UCSD-AML1 (cell line): ENCODE measurements around the gene FRMD5.

ENCODE experiments used
- DNase-seq: peaks from one replicate; lab custom pipeline; 2025; ENCODE audit not compliant: unreplicated experiment; lab: John Stamatoyannopoulos, UW

FRMD5 gene

GRCh38 chr15:44163370-44163769 lies 31.7 kb downstream of the FRMD5 start:
- DNase-seq = no peak

DNA sequence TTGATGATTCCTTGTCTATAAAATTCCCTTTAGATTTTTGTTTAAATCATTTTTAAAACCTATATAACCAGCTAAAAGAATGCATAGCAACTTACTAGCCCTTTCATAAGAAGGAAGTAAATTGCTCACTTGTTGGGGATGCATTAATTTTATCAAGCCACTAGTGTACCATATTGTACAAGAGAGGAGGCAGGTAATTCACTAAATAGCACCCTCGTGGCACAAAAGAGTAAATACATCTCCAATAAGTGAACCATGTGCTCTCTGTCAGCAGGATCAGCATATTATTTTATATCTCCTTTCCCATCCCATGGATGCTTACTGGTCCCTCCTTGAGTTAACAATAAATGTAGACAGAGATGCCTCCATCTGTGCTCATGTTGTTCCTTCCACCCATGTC lies 34.3 kb downstream of the FRMD5 start:
- DNase-seq = no peak

- DNase-seq = no peak
These were observed 35.6 kb downstream of the FRMD5 start for GRCh38 chr15:44159492-44159891.

- DNase-seq = no peak
These were observed 37.0 kb downstream of the FRMD5 start for GRCh38 chr15:44158111-44158510.

- DNase-seq = no peak
These were observed 37.4 kb downstream of the FRMD5 start for GRCh38 chr15:44157679-44158078.

DNA sequence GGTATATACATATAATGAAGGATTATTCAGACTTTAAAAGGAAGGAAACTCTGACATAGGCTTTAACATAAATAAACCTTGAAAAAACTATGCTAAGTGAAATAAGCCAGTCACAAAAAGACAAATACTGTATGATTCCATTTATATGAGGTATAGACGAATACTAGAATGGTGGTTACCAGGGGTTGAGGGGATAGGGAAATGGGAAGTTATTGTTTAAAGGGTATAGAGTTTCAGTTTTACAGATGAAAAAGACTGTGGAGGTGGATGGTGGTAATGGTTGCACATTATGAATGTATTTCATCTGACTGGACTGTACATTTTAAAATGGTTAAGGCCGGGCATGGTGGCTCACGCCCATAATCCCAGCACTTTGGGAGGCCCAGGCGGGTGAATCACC lies 41.7 kb downstream of the FRMD5 start:
- no peak for DNase-seq

- no peak for DNase-seq
These were observed 45.8 kb downstream of the FRMD5 start for GRCh38 chr15:44149224-44149623.

DNA sequence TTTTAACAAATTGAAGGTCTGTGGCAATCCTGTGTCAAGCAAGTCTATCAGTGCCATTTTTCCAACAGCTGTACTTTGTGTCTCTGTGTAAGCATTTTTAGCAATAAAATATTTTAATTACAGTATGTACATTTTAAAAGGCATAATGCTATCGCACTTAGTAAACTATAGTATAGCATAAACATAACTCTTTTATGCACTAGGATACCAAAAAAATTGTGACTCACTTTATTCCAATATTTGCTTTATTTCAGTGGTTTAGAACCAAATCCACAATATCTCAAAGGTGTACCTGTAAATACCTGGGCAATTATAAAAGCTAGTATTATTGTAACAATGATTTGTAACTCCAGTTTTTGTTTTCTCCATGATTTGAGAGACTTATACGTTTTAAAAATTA lies 46.5 kb downstream of the FRMD5 start:
- DNase-seq = no peak

- no peak for DNase-seq
These were observed 47.4 kb downstream of the FRMD5 start for GRCh38 chr15:44147636-44148035.

DNA sequence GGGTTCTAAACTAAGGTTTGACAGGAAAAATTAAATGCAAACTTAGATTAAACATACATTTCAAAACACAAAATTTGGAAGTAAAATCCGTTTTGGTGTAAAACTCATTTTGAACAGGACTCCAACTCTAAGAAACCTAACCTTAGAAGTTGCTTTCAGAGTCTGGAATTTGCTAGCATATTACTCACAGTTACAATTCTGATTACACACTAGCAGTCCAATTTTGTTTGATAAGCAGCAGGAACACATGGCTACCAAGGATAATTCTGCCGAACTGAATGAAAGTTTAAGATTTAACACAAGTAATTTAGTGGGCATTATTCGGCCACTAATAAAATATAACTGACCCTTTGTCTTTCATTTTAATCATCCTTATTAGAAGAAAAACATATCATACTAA lies 49.6 kb downstream of the FRMD5 start:
- no peak for DNase-seq

GRCh38 chr15:44144992-44145391 lies 50.1 kb downstream of the FRMD5 start:
- DNase-seq = no peak

DNA sequence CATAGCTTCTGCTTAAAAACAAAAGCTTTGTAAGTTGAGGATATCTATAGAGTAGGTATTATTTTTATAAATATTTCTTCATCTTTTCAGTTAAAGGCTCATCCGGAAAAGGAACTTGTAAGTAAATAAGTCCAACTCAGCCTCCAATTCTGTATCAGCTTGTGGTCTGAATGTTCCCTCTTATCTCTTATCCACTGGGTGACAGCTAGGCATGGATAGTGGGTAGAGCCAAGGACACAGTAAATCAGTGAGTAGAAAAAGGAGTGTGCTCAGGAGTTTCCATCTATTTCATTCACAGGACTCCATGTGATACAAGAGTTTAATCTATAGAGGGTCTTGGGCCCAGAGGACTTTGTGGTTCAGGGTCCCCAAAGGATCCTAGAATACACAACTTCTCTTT lies 50.9 kb downstream of the FRMD5 start:
- no peak for DNase-seq

- DNase-seq = no peak
These were observed 57.3 kb downstream of the FRMD5 start for GRCh38 chr15:44137750-44138149.

DNA sequence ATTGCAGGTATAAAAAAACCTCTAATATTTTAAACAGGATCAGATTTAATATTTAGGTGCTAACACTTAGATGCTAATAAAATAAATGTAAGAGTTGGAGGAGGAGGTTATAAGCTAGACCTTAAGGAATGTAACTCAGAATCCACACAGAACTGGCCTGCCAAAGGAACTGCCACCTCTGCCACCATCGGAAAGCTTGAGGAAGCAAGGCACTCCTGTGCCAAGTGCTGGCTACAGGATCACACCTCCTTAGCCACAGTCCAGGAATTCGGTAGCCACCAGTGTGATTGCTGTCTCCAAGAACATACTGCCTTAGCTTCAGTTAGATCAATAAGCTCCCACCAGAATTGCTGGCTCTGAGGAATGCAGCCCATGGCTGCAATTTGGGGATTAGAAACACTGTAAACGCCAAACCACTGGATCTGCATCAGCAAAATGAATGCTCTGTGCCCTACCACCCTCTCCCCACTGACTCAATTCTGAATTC lies 58.0 kb downstream of the FRMD5 start:
- no peak for DNase-seq

GRCh38 chr15:44132057-44132456 lies 63.0 kb downstream of the FRMD5 start:
- DNase-seq = no peak

GRCh38 chr15:44130778-44131177 lies 64.3 kb downstream of the FRMD5 start:
- DNase-seq = no peak

DNA sequence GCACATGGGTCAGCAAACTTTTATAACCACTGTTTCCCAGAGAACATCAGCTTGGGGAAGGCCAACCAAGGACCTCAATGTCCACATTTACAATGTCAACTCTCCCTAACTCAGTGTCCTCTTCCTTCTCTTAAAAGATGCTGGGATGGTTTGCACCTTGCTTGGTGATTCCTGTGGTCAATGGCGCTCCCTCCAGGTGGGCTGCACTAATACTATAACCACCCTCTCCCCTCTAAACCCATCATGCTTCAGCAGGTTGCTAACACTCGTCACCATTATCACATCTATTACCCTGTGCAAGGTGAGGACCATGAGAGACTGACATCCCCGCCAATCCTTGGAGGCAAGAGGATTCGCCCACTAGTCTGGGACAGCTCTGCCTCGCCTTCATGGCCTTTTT lies 65.2 kb downstream of the FRMD5 start:
- DNase-seq = no peak

DNA sequence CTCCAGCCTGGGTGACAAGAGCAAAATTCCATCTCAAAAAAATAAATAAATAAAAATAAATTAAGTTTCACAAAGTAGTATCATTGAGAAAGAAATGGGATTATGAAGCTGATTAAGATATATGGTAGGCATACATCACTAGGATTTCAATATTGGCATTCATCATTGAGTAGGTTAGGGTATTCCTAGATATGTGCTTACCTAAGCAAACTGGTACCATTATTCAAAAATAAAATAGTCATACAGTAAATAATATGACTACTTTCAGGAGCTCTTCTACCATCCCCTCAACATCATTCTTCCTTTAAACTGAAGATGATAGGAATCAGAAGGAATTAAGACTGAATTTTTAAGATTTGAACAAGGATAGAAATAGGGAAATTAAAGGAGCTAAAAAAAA lies 66.6 kb downstream of the FRMD5 start:
- no peak for DNase-seq

DNA sequence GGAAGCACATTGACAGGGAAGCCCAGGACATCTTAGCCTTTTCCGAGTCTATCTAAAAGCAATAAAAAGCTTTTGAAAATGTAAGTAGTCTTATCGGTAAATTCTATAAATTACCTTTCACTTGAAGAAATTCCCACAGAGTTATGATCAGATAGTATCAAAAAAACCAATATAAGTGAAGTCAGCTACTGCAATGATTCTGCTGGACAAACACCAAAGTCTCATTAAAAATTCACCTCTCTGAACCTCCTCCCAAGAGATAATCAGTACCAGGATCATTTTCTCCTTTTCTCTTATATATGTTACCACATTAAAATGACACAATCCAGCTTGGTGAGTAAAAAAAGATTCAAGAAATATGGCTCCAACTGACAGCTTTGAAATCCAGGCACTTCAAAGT lies 69.2 kb downstream of the FRMD5 start:
- DNase-seq = no peak

- no peak for DNase-seq
These were observed 92.3 kb downstream of the FRMD5 start for GRCh38 chr15:44102675-44103254.

GRCh38 chr15:44101944-44102343 lies 93.1 kb downstream of the FRMD5 start:
- no peak for DNase-seq

GRCh38 chr15:44101286-44101685 lies 93.8 kb downstream of the FRMD5 start:
- no peak for DNase-seq

DNA sequence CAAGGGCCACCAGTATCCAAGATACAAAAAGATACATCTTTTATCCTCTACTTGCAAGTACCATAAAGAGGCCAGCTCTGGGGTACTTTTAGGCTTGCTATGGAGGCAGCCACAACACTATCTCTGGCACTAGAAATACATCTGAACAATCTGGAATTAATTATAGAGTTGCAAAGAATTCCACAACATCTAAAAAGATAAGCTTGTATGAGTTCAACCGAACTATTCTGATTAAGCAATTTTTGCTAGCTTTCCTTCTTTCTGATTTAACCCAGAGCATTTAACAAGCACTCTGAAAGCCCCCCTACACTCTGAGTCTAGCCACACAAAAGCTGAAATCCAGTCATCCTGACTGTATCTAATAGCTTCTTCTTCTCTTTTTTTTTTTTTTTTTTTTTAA lies 95.4 kb downstream of the FRMD5 start:
- no peak for DNase-seq

- no peak for DNase-seq
These were observed 97.5 kb downstream of the FRMD5 start for GRCh38 chr15:44097552-44097951.
